DMS 273 treated with DMSO at 0.1 percent for 48 hours (cell line): ENCODE data around the gene ADAMTS4.

ENCODE experiments used
- DNase-seq: peaks from one replicate; lab custom pipeline; 2025; lab: John Stamatoyannopoulos, UW

The ADAMTS4 gene

DNA sequence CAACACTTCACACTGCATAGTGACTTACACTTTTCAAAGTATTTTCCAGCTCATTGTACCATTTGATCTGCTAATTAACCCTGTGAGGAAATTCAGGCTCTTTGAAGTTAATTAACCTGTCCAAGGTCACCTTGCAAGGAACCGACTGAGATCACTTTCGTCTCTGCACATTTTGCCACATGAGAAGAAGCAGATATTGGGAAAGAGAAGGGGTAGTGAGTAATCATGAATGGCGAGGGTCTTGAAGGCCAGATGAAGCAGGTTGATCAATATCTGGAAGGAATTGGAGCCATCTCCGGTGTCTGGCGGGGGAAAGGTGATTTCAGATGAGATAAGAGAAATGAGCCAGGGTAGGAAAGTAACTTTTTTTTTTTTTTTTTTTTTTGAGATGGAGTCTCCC lies 21.1 kb upstream of the ADAMTS4 start:
- DNase-seq, result no peak

- DNase-seq, result no peak
Measured at GRCh38 chr1:161219078-161219892, 20.4 kb upstream of the ADAMTS4 start.

DNA sequence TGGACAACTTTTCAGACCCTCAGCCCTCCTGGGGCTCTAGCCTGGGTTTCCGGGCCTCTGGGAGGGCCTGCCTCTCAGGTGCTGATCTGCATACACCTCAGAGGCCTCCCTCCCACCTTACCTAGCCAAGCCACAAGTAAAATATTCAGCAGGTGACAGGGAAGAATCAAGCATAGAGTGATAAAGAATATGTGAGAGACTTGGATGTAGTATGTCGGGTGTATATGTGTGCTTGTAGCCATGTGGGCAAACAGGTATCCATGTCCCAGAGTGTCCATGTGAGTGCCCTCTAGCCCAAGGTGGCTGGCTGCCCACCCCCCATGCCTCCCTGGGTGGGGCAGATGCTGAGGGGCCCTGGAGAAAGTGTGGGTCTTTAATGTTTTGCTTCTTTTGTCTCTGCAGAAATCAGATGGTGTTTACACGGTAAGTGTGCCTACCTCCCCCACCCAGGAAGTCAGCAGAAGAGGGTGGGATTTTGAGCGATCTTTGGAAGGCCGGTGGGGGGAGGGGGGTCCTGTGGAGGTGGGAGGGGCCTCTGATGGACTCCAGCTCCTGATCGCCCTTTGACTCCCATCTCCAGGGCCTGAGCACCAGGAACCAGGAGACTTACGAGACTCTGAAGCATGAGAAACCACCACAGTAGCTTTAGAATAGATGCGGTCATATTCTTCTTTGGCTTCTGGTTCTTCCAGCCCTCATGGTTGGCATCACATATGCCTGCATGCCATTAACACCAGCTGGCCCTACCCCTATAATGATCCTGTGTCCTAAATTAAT lies 19.6 kb upstream of the ADAMTS4 start:
- DNase-seq, result no peak

GRCh38 chr1:161217831-161218230 lies 19.0 kb upstream of the ADAMTS4 start:
- no peak for DNase-seq

DNA sequence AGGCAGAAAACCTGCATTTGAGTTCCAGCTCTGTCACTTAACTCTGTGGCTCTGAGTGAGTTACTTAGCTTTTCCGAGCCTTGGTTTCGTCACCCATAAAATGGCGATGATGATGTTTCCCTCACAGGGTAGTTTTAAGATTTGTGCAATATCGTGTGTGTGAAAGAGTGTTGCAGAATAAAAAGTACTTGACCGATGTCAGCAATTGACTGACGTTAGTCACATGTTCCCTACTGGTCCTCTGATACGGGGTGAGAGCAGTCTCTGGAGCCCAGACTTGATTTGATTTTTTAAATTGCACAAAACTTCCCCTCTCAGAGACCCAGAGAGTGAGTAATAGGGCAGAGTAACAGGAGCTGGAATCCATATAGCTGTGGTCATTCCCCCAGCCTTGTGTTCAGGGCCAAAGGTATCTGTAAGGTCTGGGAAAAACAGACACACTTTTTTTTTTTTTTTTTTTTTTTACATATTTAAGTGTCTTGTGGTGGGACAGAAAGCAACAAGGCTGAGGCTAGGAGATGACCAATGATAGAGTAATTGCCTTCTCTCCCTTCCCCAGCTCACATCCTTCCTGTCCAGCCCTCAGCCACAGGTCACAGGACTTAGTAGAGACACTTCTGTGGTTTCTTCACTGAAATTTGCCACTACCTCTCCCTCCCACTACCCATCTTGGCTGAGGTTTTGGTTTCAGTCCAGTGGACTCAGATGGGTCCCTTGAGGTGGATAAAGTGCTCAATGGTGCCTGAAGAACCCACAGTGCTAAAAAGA lies 18.3 kb upstream of the ADAMTS4 start:
- no peak for DNase-seq

- DNase-seq, result no peak
Measured at GRCh38 chr1:161215076-161215475, 16.2 kb upstream of the ADAMTS4 start, which contains the start of gene FCER1G. Gene FCER1G, plus strand, starts transcription at chr1:161215295. Its CDS starts 27 bp downstream, at chr1:161215322.

GRCh38 chr1:161214369-161214768 lies 15.5 kb upstream of the ADAMTS4 start:
- no peak for DNase-seq

DNA sequence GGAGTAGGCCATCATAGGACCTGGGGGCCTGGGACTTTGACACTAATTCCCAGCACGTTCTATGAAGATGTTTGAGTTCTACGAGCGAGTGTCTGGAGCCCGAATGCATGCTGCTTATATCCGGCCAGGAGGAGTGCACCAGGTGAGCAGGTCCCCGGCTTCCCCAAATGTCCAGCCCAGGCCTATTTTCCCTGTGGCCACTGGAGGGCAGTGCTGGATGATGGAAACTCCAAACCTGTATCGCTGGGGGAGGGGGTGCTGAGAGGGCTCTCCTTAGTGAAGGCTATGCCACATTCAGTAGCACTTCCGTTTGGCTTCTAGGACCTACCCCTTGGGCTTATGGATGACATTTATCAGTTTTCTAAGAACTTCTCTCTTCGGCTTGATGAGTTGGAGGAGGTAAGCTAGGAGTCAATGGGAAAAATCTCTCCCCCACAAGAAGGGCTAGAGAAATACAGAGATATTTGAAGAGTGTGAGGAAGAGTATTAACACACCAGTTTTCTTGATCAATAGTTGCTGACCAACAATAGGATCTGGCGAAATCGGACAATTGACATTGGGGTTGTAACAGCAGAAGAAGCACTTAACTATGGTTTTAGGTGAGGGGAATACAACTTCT lies 11.0 kb upstream of the ADAMTS4 start:
- DNase-seq, result peak; percentile 14

DNA sequence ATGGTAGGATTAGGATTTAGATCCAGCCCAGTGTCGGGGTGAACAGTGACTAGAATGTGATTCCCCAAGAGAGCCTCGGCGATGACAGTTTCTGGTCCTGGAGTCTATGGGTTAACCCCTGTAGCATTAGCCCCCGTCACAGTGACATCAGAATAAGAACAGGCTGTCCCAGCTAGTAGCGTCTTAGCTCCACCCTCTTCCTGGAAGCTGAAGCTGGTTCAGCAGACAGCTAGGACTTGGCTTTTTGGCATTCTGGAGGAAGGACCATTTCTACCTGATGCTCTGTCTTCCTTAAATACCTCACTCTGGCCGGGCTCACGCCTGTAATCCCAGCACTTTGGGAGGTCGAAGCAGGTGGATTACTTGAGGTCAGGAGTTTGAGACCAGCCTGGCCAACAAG lies 8.3 kb upstream of the ADAMTS4 start:
- DNase-seq, result no peak

DNA sequence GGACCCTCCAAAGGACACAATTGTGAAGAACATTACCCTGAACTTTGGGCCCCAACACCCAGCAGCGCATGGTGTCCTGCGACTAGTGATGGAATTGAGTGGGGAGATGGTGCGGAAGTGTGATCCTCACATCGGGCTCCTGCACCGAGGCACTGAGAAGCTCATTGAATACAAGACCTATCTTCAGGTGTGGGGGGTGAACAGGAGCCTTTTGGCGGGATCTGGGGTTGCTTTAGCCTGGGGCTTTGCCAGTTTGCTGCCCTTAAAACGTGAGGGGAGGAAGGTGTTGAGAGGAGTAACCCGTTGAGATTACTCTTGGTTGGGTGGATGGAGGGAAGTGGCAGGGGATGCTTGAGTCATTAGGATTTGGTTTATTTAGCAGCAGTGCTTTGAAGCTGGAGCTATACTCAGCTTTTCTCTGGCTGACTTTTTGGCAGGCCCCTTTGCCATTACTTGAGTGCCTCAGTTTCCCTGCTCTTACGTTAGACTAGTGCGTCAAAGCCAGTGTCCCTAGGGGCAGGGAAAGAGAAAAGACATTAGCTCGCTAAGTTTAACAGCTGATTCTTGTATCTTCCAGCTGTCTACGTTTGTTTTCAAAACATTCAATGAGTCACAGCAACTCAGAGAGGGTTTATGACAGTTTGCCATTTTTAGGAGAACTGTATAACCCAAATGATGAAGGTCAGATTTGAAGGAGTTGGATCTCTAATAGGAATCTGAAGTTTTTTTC lies 7.7 kb upstream of the ADAMTS4 start:
- no peak for DNase-seq

DNA sequence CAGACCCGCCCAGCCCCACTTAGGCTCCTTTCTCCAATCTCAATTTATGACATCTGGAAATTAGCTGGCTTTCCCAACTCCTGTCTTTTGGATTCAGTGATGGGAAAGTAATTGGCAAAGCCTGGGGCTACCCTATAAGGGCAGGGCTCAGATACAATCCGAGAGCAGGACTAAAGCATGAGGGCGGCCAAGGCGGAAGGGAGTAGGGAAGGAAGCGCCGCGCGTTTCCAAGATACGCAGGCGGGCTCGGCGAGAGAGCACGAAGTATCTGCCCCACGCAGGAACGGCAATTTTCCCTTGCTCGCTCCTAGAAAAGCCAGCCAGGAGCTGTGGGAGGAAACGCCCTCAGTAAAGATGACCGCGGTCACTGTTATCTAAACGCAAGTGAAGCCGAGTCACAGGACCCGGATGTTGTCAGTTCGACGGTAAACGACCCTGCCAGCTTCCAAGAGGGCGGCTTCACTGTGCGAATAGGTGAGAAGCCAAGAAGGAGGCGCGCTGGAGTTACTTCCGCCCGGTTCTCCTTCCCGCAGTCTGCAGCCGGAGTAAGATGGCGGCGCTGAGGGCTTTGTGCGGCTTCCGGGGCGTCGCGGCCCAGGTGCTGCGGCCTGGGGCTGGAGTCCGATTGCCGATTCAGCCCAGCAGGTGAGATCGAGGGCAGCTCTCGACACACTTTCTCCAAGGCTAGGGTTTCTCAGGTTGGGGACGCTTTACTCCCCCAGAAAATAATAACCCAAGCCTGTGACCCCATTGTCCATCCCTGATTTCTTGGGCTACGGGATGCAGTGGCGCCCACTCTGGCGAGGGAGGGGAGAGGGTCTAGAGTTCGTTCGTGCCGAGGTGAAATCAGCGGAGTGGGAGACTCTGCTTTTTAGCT lies 3.2 kb upstream of the ADAMTS4 start, which contains the start of gene NDUFS2:
Gene NDUFS2 (plus strand): TSS at position 532 of the 877 bp plus-strand sequence. CDS start 19 bp downstream, at position 551.
- DNase-seq, result peak; percentile 98

DNA sequence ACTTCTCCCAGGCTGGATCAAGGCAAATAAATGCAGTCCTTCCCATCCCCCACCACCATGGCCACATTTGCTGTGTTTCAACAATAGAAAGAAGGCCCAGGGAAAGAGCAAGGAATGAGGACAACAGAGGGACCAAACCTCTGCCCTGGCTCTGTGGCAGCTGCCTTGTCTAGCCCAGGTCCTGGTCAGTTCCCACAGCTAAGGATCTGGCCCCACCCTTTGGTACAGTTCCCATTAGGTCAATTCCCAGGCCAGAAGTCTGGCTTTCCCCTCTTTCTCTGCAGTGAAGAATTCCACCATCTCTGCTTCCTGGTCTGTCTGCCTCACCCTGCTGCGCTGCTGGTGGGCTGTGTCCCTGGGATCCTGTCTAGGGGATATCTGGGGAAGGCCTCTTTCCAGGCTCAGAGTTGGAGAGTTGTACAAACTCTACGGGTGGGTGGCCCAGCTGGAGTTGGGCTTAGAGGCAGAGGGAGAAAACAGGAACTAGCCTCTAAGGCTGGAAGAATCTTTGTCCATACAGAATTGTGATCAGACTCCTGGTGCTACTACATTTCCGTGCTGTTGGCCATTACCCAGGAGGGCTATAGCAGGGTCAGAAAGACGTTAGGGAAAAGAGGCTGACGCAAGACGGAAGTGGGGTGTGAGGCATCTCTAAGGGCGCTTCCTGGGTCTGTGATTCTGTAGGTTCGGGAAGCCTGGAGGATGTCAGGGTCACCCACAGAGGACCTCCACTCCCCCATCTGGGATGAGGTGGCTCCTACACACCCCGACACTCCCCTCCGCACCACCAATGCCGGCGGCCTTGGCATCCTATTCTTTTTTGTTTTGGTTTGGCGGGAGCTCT lies 2.4 kb upstream of the ADAMTS4 start:
- no peak for DNase-seq

DNA sequence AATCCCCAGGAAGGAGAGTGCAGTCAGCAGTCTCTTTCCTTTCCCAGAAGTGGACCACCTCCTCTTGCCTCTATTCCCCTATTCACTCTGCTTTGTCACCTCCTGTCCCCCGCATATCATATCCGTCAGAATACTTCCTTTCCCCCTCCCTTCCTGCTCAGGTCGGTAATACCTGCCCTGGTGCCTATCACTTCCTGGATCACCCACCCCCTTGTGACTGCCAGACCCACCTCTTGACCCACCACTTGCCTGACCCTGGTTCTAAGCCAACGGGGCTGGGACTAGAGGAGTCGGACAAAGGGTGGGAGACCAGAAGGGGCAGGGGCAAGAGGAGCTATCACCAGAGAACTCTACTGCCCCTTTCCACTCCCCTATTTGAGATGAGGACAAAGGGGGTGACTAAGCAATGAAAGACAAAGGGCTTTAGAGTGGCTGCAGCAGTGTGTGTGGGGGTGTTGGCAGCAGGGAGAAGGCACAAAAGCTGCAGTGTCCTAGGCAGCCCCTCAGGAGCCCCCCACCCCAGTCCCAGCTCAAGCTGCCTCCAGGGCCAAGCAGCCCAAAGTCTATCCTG lies 1.7 kb upstream of the ADAMTS4 start:
- DNase-seq, result no peak

DNA sequence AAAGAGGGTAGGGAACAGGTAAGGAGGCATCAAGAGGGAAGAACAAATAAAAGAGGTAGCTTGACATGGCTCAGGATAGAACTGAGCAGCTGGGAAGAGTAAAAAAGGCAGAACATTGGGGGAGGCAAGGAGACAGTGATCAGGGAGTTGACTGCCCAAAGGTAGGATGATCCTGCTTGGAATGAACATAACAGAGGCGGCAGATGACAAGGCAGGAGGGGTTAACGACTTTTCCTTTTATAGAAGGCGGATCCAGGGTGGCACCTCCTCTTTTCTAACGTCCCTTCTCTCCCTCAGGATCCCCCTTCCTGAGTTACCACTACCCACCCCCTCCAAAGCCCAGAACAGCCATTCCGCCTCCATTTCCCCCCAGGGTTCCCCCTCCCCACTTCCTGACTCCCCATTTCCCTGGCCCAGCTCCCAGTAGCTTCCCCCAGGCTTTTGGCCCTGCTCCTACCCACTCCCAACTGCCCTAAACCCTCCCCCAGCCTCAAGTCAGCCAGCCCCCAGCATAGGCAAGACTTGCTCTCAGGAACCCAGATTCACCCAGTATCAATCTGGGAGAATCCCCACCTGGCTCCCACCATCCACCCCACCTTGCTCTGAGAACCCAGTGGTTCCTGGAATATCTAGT lies 769 bp upstream of the ADAMTS4 start:
- no peak for DNase-seq

DNA sequence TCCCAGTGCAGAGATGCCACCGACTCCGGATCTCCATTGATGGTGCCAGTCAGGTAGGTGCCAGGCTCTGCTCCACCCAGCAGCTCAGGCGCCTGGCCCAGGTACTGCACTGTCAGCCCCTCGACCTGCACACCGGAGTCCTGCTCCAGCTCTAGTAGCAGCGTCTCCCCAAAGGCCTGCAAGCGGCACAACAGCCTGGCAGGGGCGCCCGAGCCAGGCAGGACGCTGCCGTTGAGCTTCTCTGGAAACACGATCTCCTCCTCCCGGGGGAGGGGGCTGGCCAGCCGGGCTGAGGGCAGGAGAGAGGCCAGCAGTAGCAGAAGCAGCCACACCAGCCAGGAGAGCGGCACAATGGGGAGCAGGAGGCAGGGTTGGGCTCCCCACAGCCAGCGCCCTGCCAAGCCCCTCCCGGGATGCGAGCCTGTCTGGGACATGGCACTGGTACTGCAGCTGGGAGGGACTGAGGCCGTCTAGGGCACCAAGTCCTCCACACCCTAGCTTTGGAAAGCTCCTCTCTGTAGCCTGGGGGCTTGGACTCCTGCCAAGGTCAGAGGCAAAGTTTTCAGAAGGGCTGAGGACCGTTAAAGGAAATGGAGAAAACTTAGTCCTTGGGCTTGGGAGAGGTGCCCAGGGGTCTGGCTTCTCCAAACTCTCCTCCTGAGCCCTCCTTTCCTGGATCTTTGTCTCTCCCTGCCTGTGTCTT lies 509 bp downstream of the ADAMTS4 start:
- DNase-seq, result peak; percentile 48

- no peak for DNase-seq
Measured at GRCh38 chr1:161197560-161198193, 1.2 kb downstream of the ADAMTS4 start.
